Suprapubic skin (tissue), 4 donors: ENCODE measurements around the gene TMEM131L.

Experiments
- CTCF ChIP-seq, 2 donors: fragments of 200-600 bp in 1 of 2; fragments of 450-650 bp in 1 of 2; sonication (generic) in 1 of 2; IDR thresholded peaks; one replicate each; pipeline ENCODE4 v1.5.1; 2016 to 2019; ENCODE audit warnings: antibody characterized with exemption in 2 of 2, mild to moderate bottlenecking in 1 of 2, moderate library complexity in 1 of 2
- EP300 ChIP-seq: sonication (generic); formaldehyde crosslinking; IDR thresholded peaks from one replicate; pipeline ENCODE4 v1.6.1; 2017; ENCODE audit warnings: antibody characterized with exemption
- POLR2A ChIP-seq, 2 donors: fragments of 450-650 bp; IDR thresholded peaks; one replicate each; pipeline ENCODE4 v1.6.1; 2017; ENCODE audit warnings: antibody characterized with exemption in 2 of 2, mild to moderate bottlenecking in 2 of 2, moderate library complexity in 2 of 2
- POLR2AphosphoS5 ChIP-seq, 3 donors: sonication (generic); formaldehyde crosslinking; IDR thresholded peaks; one replicate each; pipeline ENCODE4 v1.6.1; 2017; ENCODE audit warnings: antibody characterized with exemption in 3 of 3

DNA sequence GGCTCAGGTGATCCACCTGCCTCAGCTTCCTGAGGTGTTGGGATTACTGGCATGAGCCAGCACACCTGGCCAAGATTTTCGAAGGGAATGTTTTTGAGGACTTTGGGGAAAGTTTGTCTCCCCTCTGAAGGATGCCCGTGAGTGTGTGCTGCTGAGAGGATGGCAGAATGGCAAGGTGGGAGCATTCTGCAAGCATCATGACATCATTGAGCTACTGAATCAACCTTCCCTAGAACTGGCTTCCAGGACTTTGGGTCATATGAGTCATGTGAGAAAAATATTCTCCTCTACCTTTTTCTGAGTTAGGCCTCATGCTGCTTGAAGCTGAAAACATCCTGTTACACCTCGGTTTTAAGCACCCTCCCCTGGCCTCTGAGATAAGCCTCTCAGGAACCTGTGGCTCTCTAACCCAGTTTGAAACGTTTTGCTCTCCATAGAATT, 31.0 kb downstream of the TMEM131L start:
- TF ChIP-seq CTCF (IDR thresholded peaks at IDR 0.05) (no peak), POLR2A (IDR thresholded peaks at IDR 0.05) (no peak), POLR2AphosphoS5 (IDR thresholded peaks at IDR 0.05) (no peak), EP300 (no peak)
